IMR-90 (cell line): ENCODE results near the gene WHRN. TPM values are rescaled to one million over a fixed set of nuclear protein-coding genes. Genes with fewer than 3 reads are reported as not detected.
A peak's percentile ranks its signal among the peaks of the same experiment; 100 is the strongest.

Experiments used
- ATAC-seq: fragments of 200-7000 bp; cut with Tn5 transposase; 2 replicates; pipeline ENCODE4 v1.9.1; 2020; ENCODE audit warnings: low read depth, mild to moderate bottlenecking, moderate library complexity
- BruUV-seq: library from RNA; stranded (reverse); fragments of 400-500 nt; replicated peaks from 2 replicates; lab custom pipeline; 2021; lab: Mats Ljungman, UMichigan
- CTCF ChIA-PET: fragments of 300-600 bp; formaldehyde crosslinking; extraction: SDS; loops from one replicate; lab custom pipeline; 2021; ENCODE audit warnings: antibody characterized with exemption; lab: Yijun Ruan, JAX
- POLR2A ChIA-PET: fragments of 300-600 bp; sonication (Branson Sonifier 250); formaldehyde crosslinking; loops from one replicate; lab custom pipeline; 2022; ENCODE audit warnings: antibody characterized with exemption; ENCODE audit not compliant: unreplicated experiment; lab: Charles Lee
- DNase-seq: peaks from one replicate; pipeline ENCODE4 v3.0.0; 2013
- H2AFZ ChIP-seq: replicated peaks from 2 replicates; pipeline ENCODE3; 2013; ENCODE audit warnings: low read length, mild to moderate bottlenecking; ENCODE audit not compliant: poor library complexity
- H2AK5ac ChIP-seq: 2 replicates; pipeline ENCODE4 v1.6.1; 2013; ENCODE audit warnings: low read depth, low read length, inconsistent platforms
- H2AK9ac ChIP-seq: replicated peaks from 2 replicates; pipeline ENCODE3; 2013; ENCODE audit warnings: mild to moderate bottlenecking, low read depth, low read length, moderate library complexity; ENCODE audit not compliant: poor library complexity
- H2BK120ac ChIP-seq: 2 replicates; pipeline ENCODE4 v1.6.1; 2013; ENCODE audit warnings: low read depth, low read length, inconsistent platforms
- H2BK15ac ChIP-seq: 3 replicates; pipeline ENCODE4 v1.6.1; 2013; ENCODE audit warnings: low read depth, low read length, inconsistent platforms
- H2BK20ac ChIP-seq: 2 replicates; pipeline ENCODE4 v1.6.1; 2013; ENCODE audit warnings: low read depth, mild to moderate bottlenecking, inconsistent platforms, low read length, moderate library complexity
- H2BK5ac ChIP-seq: 2 replicates; pipeline ENCODE4 v1.6.1; 2013; ENCODE audit warnings: mild to moderate bottlenecking, low read depth, low read length, inconsistent platforms; ENCODE audit not compliant: poor library complexity, severe bottlenecking
- H3K14ac ChIP-seq: replicated peaks from 2 replicates; pipeline ENCODE4 v1.6.1; 2013; ENCODE audit warnings: low read depth, low read length, inconsistent platforms
- H3K18ac ChIP-seq: 2 replicates; pipeline ENCODE4 v1.6.1; 2013; ENCODE audit warnings: low read depth, low read length, control low read depth
- H3K23ac ChIP-seq: 2 replicates; pipeline ENCODE4 v1.6.1; 2013; ENCODE audit warnings: low read depth, low read length, inconsistent platforms
- H3K27ac ChIP-seq: 2 replicates; pipeline ENCODE4 v1.5.1; 2013; ENCODE audit warnings: mild to moderate bottlenecking, control low read depth, low read length; ENCODE audit not compliant: insufficient read depth
- H3K27me3 ChIP-seq: 2 replicates; pipeline ENCODE4 v1.6.1; 2013; ENCODE audit warnings: low read length; ENCODE audit not compliant: control insufficient read depth, insufficient read depth
- H3K36me3 ChIP-seq: 2 replicates; pipeline ENCODE4 v1.6.1; 2013; ENCODE audit warnings: low read length, mixed read lengths; ENCODE audit not compliant: control insufficient read depth, insufficient read depth
- H3K4ac ChIP-seq: 2 replicates; pipeline ENCODE4 v1.6.1; 2013; ENCODE audit warnings: low read depth, low read length, inconsistent platforms
- H3K4me1 ChIP-seq: 2 replicates; pipeline ENCODE4 v1.6.1; 2013; ENCODE audit warnings: low read length, mixed read lengths; ENCODE audit not compliant: control insufficient read depth, insufficient read depth
- H3K4me2 ChIP-seq: 2 replicates; pipeline ENCODE4 v1.6.1; 2013; ENCODE audit warnings: low read depth, mild to moderate bottlenecking, control low read depth, low read length, moderate library complexity
- H3K4me3 ChIP-seq: 2 replicates; pipeline ENCODE4 v1.5.1; 2013; ENCODE audit warnings: low read depth, mild to moderate bottlenecking, control low read depth, low read length, moderate library complexity; ENCODE audit not compliant: insufficient read depth
- H3K56ac ChIP-seq: 2 replicates; pipeline ENCODE4 v1.6.1; 2013; ENCODE audit warnings: low read length, inconsistent platforms; ENCODE audit not compliant: insufficient read depth; ENCODE audit errors: extremely low read depth
- H3K79me1 ChIP-seq, 2 experiments: 2 replicates each; pipeline ENCODE4 v1.6.1; 2013; ENCODE audit warnings: low read length in 2 of 2, inconsistent platforms in 1 of 2, low read depth in 1 of 2
- H3K9ac ChIP-seq: 2 replicates; pipeline ENCODE4 v1.6.1; 2013; ENCODE audit warnings: low read depth, low read length, control low read depth
- H3K9me1 ChIP-seq: 2 replicates; pipeline ENCODE4 v1.6.1; 2013; ENCODE audit warnings: low read length, inconsistent platforms; ENCODE audit not compliant: insufficient read depth
- H3K9me3 ChIP-seq: 2 replicates; pipeline ENCODE4 v1.6.1; 2013; ENCODE audit warnings: low read length; ENCODE audit not compliant: control insufficient read depth, insufficient read depth
- H4K20me1 ChIP-seq: 2 replicates; pipeline ENCODE4 v1.6.1; 2013; ENCODE audit warnings: low read length, inconsistent platforms; ENCODE audit not compliant: insufficient read depth
- H4K5ac ChIP-seq: 2 replicates; pipeline ENCODE4 v1.6.1; 2013; ENCODE audit warnings: mild to moderate bottlenecking, low read depth, low read length, control low read depth
- H4K8ac ChIP-seq, 2 experiments: 2 replicates each; pipeline ENCODE4 v1.6.1; 2013; ENCODE audit warnings: low read depth in 2 of 2, low read length in 2 of 2, control low read depth in 1 of 2, inconsistent platforms in 1 of 2
- H4K91ac ChIP-seq: 2 replicates; pipeline ENCODE4 v1.6.1; 2013; ENCODE audit warnings: low read depth, low read length, inconsistent platforms; ENCODE audit not compliant: insufficient read depth
- BHLHE40 ChIP-seq: fragments of 150-350 bp; IDR thresholded peaks from 2 replicates; pipeline ENCODE4 v1.6.1; 2016; ENCODE audit warnings: mild to moderate bottlenecking, low read depth, low read length
- CEBPB ChIP-seq: IDR thresholded peaks from 2 replicates; pipeline ENCODE4 v1.6.1; 2012; ENCODE audit warnings: low read depth, low read length, improper control_type of control experiment
- CHD1 ChIP-seq: IDR thresholded peaks from 2 replicates; pipeline ENCODE4 v1.6.1; 2012; ENCODE audit warnings: low read depth, low read length, improper control_type of control experiment
- CTCF ChIP-seq: conservative IDR thresholded peaks from 2 replicates; pipeline ENCODE4 v1.5.1; 2012; ENCODE audit warnings: mild to moderate bottlenecking, low read depth, low read length, improper control_type of control experiment
- ELK1 ChIP-seq: fragments of 150-350 bp; IDR thresholded peaks from 2 replicates; pipeline ENCODE4 v1.6.1; 2016; ENCODE audit warnings: low read depth, mild to moderate bottlenecking, low read length, moderate library complexity, borderline replicate concordance
- FOS ChIP-seq: fragments of 150-350 bp; IDR thresholded peaks from 2 replicates; pipeline ENCODE4 v1.6.1; 2016; ENCODE audit warnings: low read depth, low read length
- MAFK ChIP-seq: IDR thresholded peaks from 2 replicates; pipeline ENCODE4 v1.6.1; 2012; ENCODE audit warnings: low read depth, low read length, improper control_type of control experiment
- MAZ ChIP-seq: IDR thresholded peaks from 2 replicates; pipeline ENCODE4 v1.6.1; 2012; ENCODE audit warnings: low read depth, mild to moderate bottlenecking, low read length, improper control_type of control experiment, moderate library complexity, borderline replicate concordance
- MXI1 ChIP-seq: IDR thresholded peaks from 2 replicates; pipeline ENCODE4 v1.6.1; 2012; ENCODE audit warnings: low read depth, mild to moderate bottlenecking, low read length, moderate library complexity, borderline replicate concordance
- NFE2L2 ChIP-seq: fragments of 150-350 bp; IDR thresholded peaks from 2 replicates; pipeline ENCODE4 v1.6.1; 2016; ENCODE audit warnings: low read depth, mild to moderate bottlenecking, low read length
- POLR2A ChIP-seq: IDR thresholded peaks from 2 replicates; pipeline ENCODE4 v1.6.1; 2012; ENCODE audit warnings: mild to moderate bottlenecking, low read depth, low read length
- RAD21 ChIP-seq: IDR thresholded peaks from 2 replicates; pipeline ENCODE4 v1.6.1; 2012; ENCODE audit warnings: low read length, improper control_type of control experiment
- RCOR1 ChIP-seq: IDR thresholded peaks from 2 replicates; pipeline ENCODE4 v1.6.1; 2012; ENCODE audit warnings: mild to moderate bottlenecking, low read length, improper control_type of control experiment; ENCODE audit not compliant: insufficient replicate concordance
- RFX5 ChIP-seq: IDR thresholded peaks from 2 replicates; pipeline ENCODE4 v1.8.0; 2012; ENCODE audit warnings: low read depth, mild to moderate bottlenecking, low read length, moderate library complexity
- SMC3 ChIP-seq: fragments of 150-350 bp; IDR thresholded peaks from 2 replicates; pipeline ENCODE4 v1.6.1; 2016; ENCODE audit warnings: low read depth, mild to moderate bottlenecking, antibody characterized with exemption, low read length, moderate library complexity
- WGBS, 2 experiments: methylation state at CpG; one replicate each; pipeline versions ENCODE4 v1.1.5 to v1.1.7; 2013; ENCODE audit warnings: missing lambda C conversion rate in 2 of 2; ENCODE audit not compliant: insufficient read length in 1 of 2; ENCODE audit errors: extremely low coverage in 2 of 2; 5-methylcytosine and 5-hydroxymethylcytosine counted together
- dilution Hi-C: fragments of 300-500 bp; cut with HindIII; formaldehyde crosslinking; loops from one replicate; pipeline ENCODE4 v1.14.3; 2018; ENCODE audit warnings: low sequenced_read_pairs; ENCODE audit not compliant: unreplicated experiment
- in situ Hi-C: fragments of 300-500 bp; cut with MboI; formaldehyde crosslinking; loops from 3 replicates; pipeline ENCODE4 v1.14.3; 2019; ENCODE audit warnings: low sequenced_read_pairs, inconsistent platforms, mixed read lengths
- intact Hi-C: fragments of 100-400 bp; cut with micrococcal nuclease; formaldehyde crosslinking; loops from 2 replicates; pipeline ENCODE4 v1.10.0; 2022
- polyA plus RNA-seq, 3 experiments: library from polyadenylated mRNA; depleted of rRNA; stranded (reverse); fragments of >200 nt; gene quantifications; 2 replicates each; pipeline ENCODE4 v1.2.3, GENCODE V29; 2012; ENCODE audit warnings: low replicate concordance in 1 of 3
- total RNA-seq: library from RNA; depleted of rRNA; stranded (reverse); fragments of >200 nt; gene quantifications from 2 replicates; pipeline ENCODE4 v1.2.3, GENCODE V29; 2012
- TF ChIP-seq, protein P1 (sequence below): fragments of 150-350 bp; IDR thresholded peaks from 2 replicates; pipeline ENCODE4 v1.6.1; 2017; ENCODE audit warnings: mild to moderate bottlenecking, antibody characterized with exemption, low read length, low read depth

WHRN gene
- total and polyA plus RNA-seq, 2 of the 4 experiments (the other 2 are of a cell fraction): 0.18 to 2.6 TPM

- H2AK9ac ChIP-seq: no peak overlapping the region
- H3K27me3 ChIP-seq: no peaks in the 10 kb centered on the region
- no peak overlapping the region for H2AK5ac ChIP-seq
- CTCF ChIA-PET: no interaction called here
- H3K4me3 ChIP-seq: no peak overlapping the region
- no peak overlapping the region for H4K8ac ChIP-seq
- H2BK120ac ChIP-seq: peak overlapping the region; percentile 82
- no peak for DNase-seq
- intact Hi-C loops (no loop called here), in situ Hi-C loops (no loop called here), dilution Hi-C loops (no loop called here)
- no peak overlapping the region for H2AFZ ChIP-seq
- H3K9me1 ChIP-seq: peaks cover 10% of the 10 kb centered on the region
- 0 out of 2 replicates have a peak overlapping the region, but pooled peaks have one; percentile 39 for H3K14ac ChIP-seq
- H3K23ac ChIP-seq: no peak overlapping the region
- H4K91ac ChIP-seq: peak overlapping the region; percentile 66
- H3K9ac ChIP-seq: no peak overlapping the region
- POLR2A ChIA-PET: no interaction called here
- peaks cover 4% of the 10 kb centered on the region for H3K4me1 ChIP-seq
- ATAC-seq: no peak
- H3K36me3 ChIP-seq: no peaks in the 10 kb centered on the region
- no peak overlapping the region for H2BK5ac ChIP-seq
- no TSS peak for BruUV-seq
- peak overlapping the region; percentile 57; the same call in 1 of the 2 replicates for H2BK20ac ChIP-seq
- no peak for TF ChIP-seq RFX5
- TF ChIP-seq RCOR1: no peak
- TF ChIP-seq POLR2A: no peak
- no peak for TF ChIP-seq MAZ
- no peak for TF ChIP-seq MAFK
- TF ChIP-seq BHLHE40: no peak
- TF ChIP-seq ELK1: no peak
- TF ChIP-seq CEBPB: no peak
- no peak for TF ChIP-seq CHD1
- no peak for TF ChIP-seq SMC3
- no peak for TF ChIP-seq MXI1
- no peak for TF ChIP-seq FOS
- TF ChIP-seq, protein P1, sequence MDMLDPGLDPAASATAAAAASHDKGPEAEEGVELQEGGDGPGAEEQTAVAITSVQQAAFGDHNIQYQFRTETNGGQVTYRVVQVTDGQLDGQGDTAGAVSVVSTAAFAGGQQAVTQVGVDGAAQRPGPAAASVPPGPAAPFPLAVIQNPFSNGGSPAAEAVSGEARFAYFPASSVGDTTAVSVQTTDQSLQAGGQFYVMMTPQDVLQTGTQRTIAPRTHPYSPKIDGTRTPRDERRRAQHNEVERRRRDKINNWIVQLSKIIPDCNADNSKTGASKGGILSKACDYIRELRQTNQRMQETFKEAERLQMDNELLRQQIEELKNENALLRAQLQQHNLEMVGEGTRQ: no peak
- TF ChIP-seq CTCF: no peak
- no peak for TF ChIP-seq NFE2L2
- no peak for TF ChIP-seq RAD21
- no peaks in the 10 kb centered on the region for H3K79me1 ChIP-seq
- no CpG with 5 or more reads among the region's 3 CpGs for WGBS, 2 experiments
- 0 out of 2 replicates have a peak, but pooled peaks cover under 1% of the 10 kb centered on the region for H3K9me3 ChIP-seq
- H3K4me2 ChIP-seq: no peak overlapping the region
- no peak overlapping the region for H4K5ac ChIP-seq
- 0 out of 3 replicates have a peak overlapping the region, but pooled peaks have one; percentile 30 for H2BK15ac ChIP-seq
- H4K20me1 ChIP-seq: no peaks in the 10 kb centered on the region
- H3K56ac ChIP-seq: no peak overlapping the region
- no peak overlapping the region for H3K27ac ChIP-seq
- no peak overlapping the region for H3K18ac ChIP-seq
- H3K4ac ChIP-seq: peak overlapping the region; percentile 83; the same call in 1 of the 2 replicates
Measured at GRCh38 chr9:114553202-114553601, 47.9 kb upstream of the WHRN start.
